ENCODE measurements around the gene MYO1B.

MYO1B gene

GRCh38 chr2:191352536-191352935, 107.3 kb downstream of the MYO1B start:
- TF ChIP-seq POLR2AphosphoS5 (IDR thresholded peaks at IDR 0.05; ENCODE audit: low read depth, low read length): no peak
- TF ChIP-seq POLR2A (IDR thresholded peaks at IDR 0.05; ENCODE audit: low read depth, low read length): no peak
- TF ChIP-seq TAF1 (IDR thresholded peaks at IDR 0.05; ENCODE audit: borderline replicate concordance, low read depth, low read length): no peak
- no peak for DNase-seq (ENCODE audit: insufficient read length)
- FAIRE-seq: no peak

GRCh38 chr2:191355170-191355758, 110.1 kb downstream of the MYO1B start:
- TF ChIP-seq POLR2A (IDR thresholded peaks at IDR 0.05; ENCODE audit: low read depth, low read length) (no peak), POLR2AphosphoS5 (IDR thresholded peaks at IDR 0.05; ENCODE audit: low read depth, low read length) (no peak), TAF1 (IDR thresholded peaks at IDR 0.05; ENCODE audit: borderline replicate concordance, low read depth, low read length) (no peak)
- no peak for FAIRE-seq
- no peak for DNase-seq (ENCODE audit: insufficient read length)

- TF ChIP-seq TAF1 (IDR thresholded peaks at IDR 0.05; ENCODE audit: borderline replicate concordance, low read depth, low read length) (no peak), POLR2A (IDR thresholded peaks at IDR 0.05; ENCODE audit: low read depth, low read length) (no peak), POLR2AphosphoS5 (IDR thresholded peaks at IDR 0.05; ENCODE audit: low read depth, low read length) (no peak)
- FAIRE-seq (no peak), DNase-seq (ENCODE audit: insufficient read length) (no peak)
Measured at GRCh38 chr2:191357678-191358077, 112.5 kb downstream of the MYO1B start.

- no peak for FAIRE-seq
- TF ChIP-seq POLR2A (IDR thresholded peaks at IDR 0.05; ENCODE audit: low read depth, low read length): no peak
- no peak for TF ChIP-seq TAF1 (IDR thresholded peaks at IDR 0.05; ENCODE audit: borderline replicate concordance, low read depth, low read length)
- no peak for TF ChIP-seq POLR2AphosphoS5 (IDR thresholded peaks at IDR 0.05; ENCODE audit: low read depth, low read length)
Measured at GRCh38 chr2:191358325-191359025, 113.3 kb downstream of the MYO1B start.

GRCh38 chr2:191359133-191359532, 113.9 kb downstream of the MYO1B start:
- no peak for DNase-seq (ENCODE audit: insufficient read length)
- no peak for FAIRE-seq

More at GRCh38 chr2:191358325-191359025, 113.3 kb downstream of the MYO1B start:
- DNase-seq (ENCODE audit: insufficient read length): no peak

GRCh38 chr2:191360918-191361317, 115.7 kb downstream of the MYO1B start:
- DNase-seq (ENCODE audit: insufficient read length) (no peak), FAIRE-seq (no peak)
- no peak for TF ChIP-seq TAF1 (IDR thresholded peaks at IDR 0.05; ENCODE audit: borderline replicate concordance, low read depth, low read length)
- no peak for TF ChIP-seq POLR2A (IDR thresholded peaks at IDR 0.05; ENCODE audit: low read depth, low read length)
- no peak for TF ChIP-seq POLR2AphosphoS5 (IDR thresholded peaks at IDR 0.05; ENCODE audit: low read depth, low read length)

More at GRCh38 chr2:191359133-191359532, 113.9 kb downstream of the MYO1B start:
- TF ChIP-seq POLR2AphosphoS5 (IDR thresholded peaks at IDR 0.05; ENCODE audit: low read depth, low read length) (no peak), TAF1 (IDR thresholded peaks at IDR 0.05; ENCODE audit: borderline replicate concordance, low read depth, low read length) (no peak), POLR2A (IDR thresholded peaks at IDR 0.05; ENCODE audit: low read depth, low read length) (no peak)

GRCh38 chr2:191362841-191363240, 117.6 kb downstream of the MYO1B start:
- no peak for TF ChIP-seq TAF1 (IDR thresholded peaks at IDR 0.05; ENCODE audit: borderline replicate concordance, low read depth, low read length)
- TF ChIP-seq POLR2AphosphoS5 (IDR thresholded peaks at IDR 0.05; ENCODE audit: low read depth, low read length): no peak
- no peak for TF ChIP-seq POLR2A (IDR thresholded peaks at IDR 0.05; ENCODE audit: low read depth, low read length)
- DNase-seq (ENCODE audit: insufficient read length) (no peak), FAIRE-seq (no peak)

GRCh38 chr2:191363267-191363666, 118.1 kb downstream of the MYO1B start:
- TF ChIP-seq POLR2A (IDR thresholded peaks at IDR 0.05; ENCODE audit: low read depth, low read length): no peak
- no peak for TF ChIP-seq POLR2AphosphoS5 (IDR thresholded peaks at IDR 0.05; ENCODE audit: low read depth, low read length)
- TF ChIP-seq TAF1 (IDR thresholded peaks at IDR 0.05; ENCODE audit: borderline replicate concordance, low read depth, low read length): no peak
- FAIRE-seq (no peak), DNase-seq (ENCODE audit: insufficient read length) (no peak)

GRCh38 chr2:191365089-191365488, 119.9 kb downstream of the MYO1B start:
- FAIRE-seq (no peak), DNase-seq (ENCODE audit: insufficient read length) (no peak)
- TF ChIP-seq TAF1 (IDR thresholded peaks at IDR 0.05; ENCODE audit: borderline replicate concordance, low read depth, low read length) (no peak), POLR2A (IDR thresholded peaks at IDR 0.05; ENCODE audit: low read depth, low read length) (no peak), POLR2AphosphoS5 (IDR thresholded peaks at IDR 0.05; ENCODE audit: low read depth, low read length) (no peak)

GRCh38 chr2:191366199-191366598, 121.0 kb downstream of the MYO1B start:
- DNase-seq (ENCODE audit: insufficient read length) (no peak), FAIRE-seq (no peak)
- TF ChIP-seq POLR2AphosphoS5 (IDR thresholded peaks at IDR 0.05; ENCODE audit: low read depth, low read length): no peak
- TF ChIP-seq TAF1 (IDR thresholded peaks at IDR 0.05; ENCODE audit: borderline replicate concordance, low read depth, low read length): no peak
- TF ChIP-seq POLR2A (IDR thresholded peaks at IDR 0.05; ENCODE audit: low read depth, low read length): no peak

GRCh38 chr2:191369034-191369433, 123.8 kb downstream of the MYO1B start:
- no peak for DNase-seq (ENCODE audit: insufficient read length)
- TF ChIP-seq TAF1 (IDR thresholded peaks at IDR 0.05; ENCODE audit: borderline replicate concordance, low read depth, low read length) (no peak), POLR2A (IDR thresholded peaks at IDR 0.05; ENCODE audit: low read depth, low read length) (no peak), POLR2AphosphoS5 (IDR thresholded peaks at IDR 0.05; ENCODE audit: low read depth, low read length) (no peak)
- FAIRE-seq: no peak

GRCh38 chr2:191374366-191374765, 129.2 kb downstream of the MYO1B start:
- TF ChIP-seq POLR2AphosphoS5 (IDR thresholded peaks at IDR 0.05; ENCODE audit: low read depth, low read length) (no peak), POLR2A (IDR thresholded peaks at IDR 0.05; ENCODE audit: low read depth, low read length) (no peak), TAF1 (IDR thresholded peaks at IDR 0.05; ENCODE audit: borderline replicate concordance, low read depth, low read length) (no peak)
- no peak for DNase-seq (ENCODE audit: insufficient read length)
- no peak for FAIRE-seq

Data from GM12892 (cell line).